NCI-H345 treated with DMSO at 0.1 percent for 48 hours (cell line): ENCODE data around the gene SUGCT.

Experiments
- DNase-seq: peaks from one replicate; lab custom pipeline; 2025; ENCODE audit not compliant: unreplicated experiment; lab: John Stamatoyannopoulos, UW

The SUGCT gene

GRCh38 chr7:40709062-40709964, 574.5 kb downstream of the SUGCT start:
- DNase-seq, result no peak

- no peak for DNase-seq
These were observed 576.9 kb downstream of the SUGCT start for GRCh38 chr7:40711706-40712105.

DNA sequence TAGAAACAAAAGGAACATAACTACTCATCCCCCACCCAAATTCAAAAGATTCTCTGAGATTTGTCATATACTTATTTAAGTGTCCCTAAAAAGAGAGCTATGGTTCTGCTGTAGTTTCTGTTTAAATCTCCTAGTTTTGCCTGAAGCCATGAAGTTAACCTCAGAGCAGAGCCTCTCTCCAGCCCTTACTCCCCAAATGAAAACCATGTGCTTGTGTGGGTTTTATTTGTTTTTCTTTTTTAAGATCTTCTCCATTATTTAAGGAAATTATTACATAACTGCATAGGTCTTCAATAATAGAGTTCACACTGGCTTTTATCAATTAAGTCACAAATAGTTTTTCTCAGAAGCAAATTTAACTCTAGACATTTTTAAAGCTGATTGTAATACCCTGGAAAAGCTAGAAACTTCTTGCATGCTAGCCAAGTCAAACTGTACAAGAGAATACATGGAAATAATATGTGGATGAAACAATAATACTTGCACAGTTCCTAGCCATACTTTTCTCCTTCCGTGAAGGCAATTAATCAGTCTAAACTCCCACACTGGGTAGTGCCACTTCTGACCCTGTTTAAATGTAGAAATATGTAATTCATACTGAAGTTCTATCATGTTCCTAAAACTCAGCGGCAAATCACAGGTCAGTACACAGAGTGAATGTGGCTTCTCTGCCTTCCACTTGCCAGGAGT, 579.7 kb downstream of the SUGCT start:
- DNase-seq, result no peak

DNA sequence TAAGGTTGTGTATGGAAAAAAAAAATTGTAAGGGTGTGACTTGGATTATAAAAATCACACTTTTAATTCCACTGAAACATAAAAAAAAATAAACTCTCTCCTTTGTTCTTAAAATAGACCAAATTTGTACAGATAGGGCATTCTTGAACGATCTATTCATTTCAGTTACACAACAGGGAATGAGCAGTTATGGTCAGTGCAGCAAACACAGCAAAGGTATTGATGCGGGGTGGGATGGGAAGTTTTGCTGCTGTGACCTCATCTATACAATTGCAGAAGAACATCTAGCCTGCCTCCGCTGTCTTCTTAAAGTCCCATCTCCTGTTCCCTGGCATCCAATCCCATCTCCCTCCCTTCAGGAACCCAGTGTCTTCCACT, 580.2 kb downstream of the SUGCT start:
- DNase-seq, result no peak

GRCh38 chr7:40716052-40716451, 581.2 kb downstream of the SUGCT start:
- DNase-seq, result no peak

GRCh38 chr7:40717242-40717641, 582.4 kb downstream of the SUGCT start:
- DNase-seq, result no peak

- no peak for DNase-seq
These were observed 585.6 kb downstream of the SUGCT start for GRCh38 chr7:40720416-40720815.

DNA sequence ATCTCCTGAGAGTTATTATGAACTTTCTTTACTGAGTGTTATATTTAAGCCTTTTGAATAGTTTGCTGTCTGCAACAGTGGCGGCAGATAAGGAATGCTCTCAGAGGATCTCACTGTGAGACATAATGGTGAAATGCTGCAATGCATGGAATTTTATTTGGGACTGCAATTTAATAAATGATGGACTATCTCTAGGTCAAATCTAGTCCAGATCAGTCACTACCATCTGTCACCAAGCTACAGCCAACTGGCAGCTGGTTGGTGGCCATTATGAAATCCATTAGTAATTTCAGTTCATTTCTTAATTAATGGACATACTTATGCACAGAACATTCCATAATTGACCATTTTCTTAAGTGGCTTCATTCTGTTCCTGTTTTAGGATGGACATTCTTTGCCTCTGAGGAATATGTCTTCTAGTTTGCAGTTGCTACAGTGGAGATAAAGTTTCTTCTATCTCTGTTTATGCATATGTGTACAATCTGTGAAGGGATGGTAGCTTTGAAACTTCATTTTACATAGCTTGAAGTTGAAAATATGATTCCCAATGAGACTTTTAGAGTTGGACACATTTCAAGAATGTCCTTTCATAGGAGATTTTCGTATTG, 586.6 kb downstream of the SUGCT start:
- DNase-seq, result no peak

DNA sequence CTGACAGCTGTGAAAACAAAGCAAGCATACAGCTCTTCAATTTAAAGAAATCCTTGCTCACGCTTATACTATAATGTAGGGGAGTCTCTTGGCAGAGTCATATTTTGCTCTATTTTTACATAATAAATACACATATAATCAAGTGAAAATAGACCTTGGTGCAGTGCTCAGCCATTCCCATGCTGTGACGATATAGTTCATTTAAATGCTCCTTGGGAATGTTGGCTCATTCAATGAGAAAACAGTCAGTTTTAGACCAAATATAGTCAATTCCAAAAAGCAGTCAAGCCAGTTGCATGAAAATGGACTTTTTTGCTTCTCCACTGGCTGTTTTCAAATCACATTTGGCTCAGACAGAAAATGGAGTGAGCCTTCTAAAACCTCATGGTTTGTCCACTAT, 587.4 kb downstream of the SUGCT start:
- no peak for DNase-seq

DNA sequence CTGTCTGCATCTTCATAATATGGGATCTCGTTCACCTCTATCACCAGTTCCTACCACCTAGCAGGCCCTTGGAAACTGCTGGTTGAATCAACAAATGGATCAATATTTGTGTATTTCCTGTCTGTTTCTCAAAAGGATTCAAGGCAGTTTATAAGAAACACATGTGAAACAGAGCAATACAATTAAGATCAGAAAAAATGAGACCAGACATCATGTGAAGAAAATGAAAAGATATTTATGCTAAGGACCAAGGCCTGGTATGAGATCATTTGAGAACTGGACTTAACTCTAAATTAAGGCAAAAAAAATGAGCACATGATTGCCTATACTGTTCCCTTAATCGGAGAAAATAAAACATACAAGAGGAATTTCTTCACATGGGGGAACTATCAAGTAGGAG, 589.0 kb downstream of the SUGCT start:
- no peak for DNase-seq

DNA sequence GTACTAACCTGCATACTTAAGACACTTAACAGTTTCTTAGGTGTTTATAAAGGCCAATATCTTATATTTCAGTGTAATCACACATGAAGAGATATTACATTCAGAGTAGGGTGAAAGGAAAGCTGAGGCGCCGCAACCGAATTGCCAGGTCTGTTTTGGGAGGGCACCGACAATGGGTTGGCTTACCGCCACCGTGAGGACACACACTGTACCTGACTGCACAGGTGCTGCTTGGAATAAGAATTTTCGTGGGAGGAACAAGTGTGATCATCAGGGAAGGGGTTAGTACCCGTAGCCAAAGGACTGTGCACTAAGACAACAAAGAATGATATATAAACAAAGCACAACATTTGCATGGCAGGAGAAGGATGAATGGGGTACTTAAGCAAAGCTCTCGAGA, 591.8 kb downstream of the SUGCT start:
- no peak for DNase-seq

DNA sequence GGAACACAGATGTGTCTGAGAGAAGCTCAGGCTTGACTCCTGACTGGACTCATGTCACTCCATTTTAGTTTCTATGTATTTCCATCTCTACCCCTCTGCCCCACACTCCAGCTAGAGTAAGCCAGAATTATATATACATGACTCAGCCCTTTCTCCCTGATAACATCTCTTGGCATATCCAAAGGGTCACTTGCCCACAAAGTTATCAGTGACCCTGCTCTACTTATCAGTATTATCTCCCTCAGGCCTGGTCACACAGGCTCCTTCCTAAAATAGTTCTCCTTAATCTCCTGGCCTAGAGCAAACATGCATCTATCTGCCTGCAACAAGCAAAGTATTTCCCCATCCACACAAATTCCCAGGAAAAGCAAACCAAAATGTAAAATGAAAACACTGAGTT, 598.3 kb downstream of the SUGCT start:
- DNase-seq, result no peak

DNA sequence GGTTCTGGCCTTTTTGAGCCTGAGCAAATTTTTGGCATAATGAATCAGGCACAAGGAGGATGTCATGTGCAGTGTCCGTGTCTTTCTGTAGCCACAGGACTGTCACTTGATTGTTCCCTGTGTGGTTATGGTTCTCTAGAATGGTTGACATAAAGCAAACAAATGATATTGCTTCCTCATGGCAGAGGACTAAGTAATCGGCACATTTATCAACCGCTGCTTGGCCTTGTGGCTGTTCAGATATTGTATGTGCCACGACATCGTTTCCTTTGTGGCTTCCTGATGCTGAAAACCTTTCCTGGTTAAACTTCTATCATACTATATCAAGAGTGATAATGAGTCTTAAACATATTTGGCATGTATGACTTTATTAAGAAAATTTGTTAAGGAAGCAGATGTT, 598.8 kb downstream of the SUGCT start:
- no peak for DNase-seq

GRCh38 chr7:40739257-40739656, 604.5 kb downstream of the SUGCT start:
- no peak for DNase-seq

- no peak for DNase-seq
These were observed 607.5 kb downstream of the SUGCT start for GRCh38 chr7:40742270-40742669.

DNA sequence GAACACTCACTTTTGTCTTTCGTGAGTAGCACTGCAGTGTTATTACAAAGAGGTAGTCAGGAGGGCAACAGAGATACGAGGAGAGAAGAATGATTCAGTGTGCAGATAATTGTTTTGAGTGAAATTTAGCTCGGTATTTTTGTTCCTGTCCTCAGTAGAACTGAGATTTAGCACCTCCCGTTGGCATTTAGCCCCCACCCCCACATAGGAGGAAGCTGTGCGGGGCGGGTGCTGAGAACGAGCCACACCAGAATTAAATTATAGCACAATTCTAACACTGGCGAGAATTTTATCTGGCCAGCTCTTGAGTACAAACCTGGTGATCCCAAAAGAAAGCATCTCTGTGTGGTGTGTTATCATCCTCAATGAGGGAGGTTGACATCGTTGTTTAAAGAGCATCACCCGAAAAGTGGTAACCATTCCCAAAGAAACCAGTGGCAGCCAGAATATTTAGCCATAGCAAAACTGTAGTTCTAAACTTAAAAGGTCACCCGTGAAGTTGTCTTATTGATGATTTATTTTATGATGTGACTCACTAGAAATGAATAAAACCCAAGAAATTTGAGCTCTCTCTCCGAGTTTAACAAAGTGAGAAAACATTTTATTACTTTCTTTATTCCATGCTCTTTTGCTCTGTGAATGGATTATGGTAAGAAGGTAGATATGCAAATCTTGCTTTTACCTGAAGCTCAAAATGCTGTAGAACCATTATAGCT, 612.2 kb downstream of the SUGCT start:
- no peak for DNase-seq

GRCh38 chr7:40747856-40748255, 613.1 kb downstream of the SUGCT start:
- no peak for DNase-seq

GRCh38 chr7:40749877-40750276, 615.1 kb downstream of the SUGCT start:
- DNase-seq, result no peak

GRCh38 chr7:40753455-40753854, 618.6 kb downstream of the SUGCT start:
- DNase-seq, result no peak

DNA sequence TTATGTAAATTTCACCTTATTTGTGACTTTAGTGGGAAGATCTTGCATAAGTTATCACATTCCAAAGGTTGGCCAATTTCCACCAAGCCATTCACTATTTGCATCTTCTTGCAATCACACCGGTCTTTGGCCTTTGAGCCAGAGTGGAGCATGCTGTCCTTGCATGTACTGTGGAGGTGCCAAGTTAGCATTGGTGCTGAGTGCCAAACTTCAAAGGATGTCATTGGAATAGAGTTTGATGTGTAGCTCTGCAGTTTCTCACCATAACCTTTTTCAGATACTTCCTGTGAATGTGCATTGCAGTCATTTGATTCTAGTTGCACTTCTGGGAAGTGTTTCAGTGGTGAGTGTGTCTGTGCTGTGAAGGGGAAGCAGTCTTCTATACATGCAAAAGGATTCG, 620.6 kb downstream of the SUGCT start:
- no peak for DNase-seq

- no peak for DNase-seq
These were observed 622.3 kb downstream of the SUGCT start for GRCh38 chr7:40757109-40757508.
